Activated naive CD4-positive, alpha-beta T cell treated with anti-CD3 and anti-CD28 coated beads for 36 hours (primary cell): ENCODE results near the gene GNG8. TPM values are rescaled to one million over a fixed set of nuclear protein-coding genes. Genes with fewer than 3 reads are reported as not detected.

ENCODE experiments used
- CTCF ChIA-PET: fragments of 350-600 bp; sonication (Branson Sonifier 250); formaldehyde crosslinking; loops from one replicate; lab custom pipeline; 2021; ENCODE audit warnings: antibody characterized with exemption; lab: Charles Lee
- DNase-seq: peaks from one replicate; pipeline ENCODE4 v3.0.0-alpha.2; 2020
- H3K27ac Mint-ChIP-seq: one replicate; pipeline ENCODE4 v1.8.0; 2021; ENCODE audit warnings: mild to moderate bottlenecking, mixed read lengths
- H3K27me3 Mint-ChIP-seq: one replicate; pipeline ENCODE4 v1.8.0; 2021; ENCODE audit warnings: low read depth, mixed read lengths
- H3K36me3 Mint-ChIP-seq: one replicate; pipeline ENCODE4 v1.8.0; 2021; ENCODE audit warnings: low read depth, mixed read lengths
- H3K4me1 Mint-ChIP-seq: one replicate; pipeline ENCODE4 v1.8.0; 2021; ENCODE audit warnings: low read depth, mixed read lengths
- H3K4me3 Mint-ChIP-seq: one replicate; pipeline ENCODE4 v1.8.0; 2021; ENCODE audit warnings: mild to moderate bottlenecking, moderate library complexity, mixed read lengths
- H3K9me3 Mint-ChIP-seq: one replicate; pipeline ENCODE4 v1.8.0; 2021; ENCODE audit warnings: mixed read lengths
- intact Hi-C: fragments of 100-400 bp; cut with micrococcal nuclease; formaldehyde crosslinking; loops from one replicate; pipeline ENCODE4 v1.15.1; 2023
- total RNA-seq, 2 experiments: library from RNA; stranded (reverse); gene quantifications; one replicate each; pipeline ENCODE4 v1.2.3, GENCODE V29; 2021

GNG8 gene
- total RNA-seq, 2 experiments from 2014 or later: 7.1 to 8.1 TPM

- H3K4me3 Mint-ChIP-seq: no peak overlapping the region
- CTCF ChIA-PET: interaction anchor here (0.6 to 10.9 kb wide), 19 partner anchors 8 to 1539 kb away, joined by 3 to 178 read pairs (median 4); partner anchors contain the start of genes CALM3, DACT3, GNG8 and PTGIR
These were observed 21.8 kb downstream of the GNG8 start for GRCh38 chr19:46614114-46614722.

GRCh38 chr19:46613525-46613924 is 22.5 kb downstream of the GNG8 start:
- no peak for DNase-seq
- CTCF ChIA-PET: interaction anchor here (0.7 to 10.9 kb wide), 12 partner anchors 9 to 117 kb away, joined by 3 to 178 read pairs (median 8); partner anchors contain the start of genes CALM3, DACT3 and PTGIR
- Mint-ChIP-seq H3K4me3 (no peak overlapping the region), H3K27me3 (no peaks in the 10 kb centered on the region), H3K27ac (peak overlapping the region; percentile 67), H3K9me3 (no peaks in the 10 kb centered on the region), H3K36me3 (peaks cover 27% of the 10 kb centered on the region), H3K4me1 (peaks cover 73% of the 10 kb centered on the region)
- intact Hi-C loops: loop anchor here (2.0 kb wide), 1 partner anchor 91 kb away; no protein-coding TSS in a partner anchor

More at GRCh38 chr19:46614114-46614722, 21.8 kb downstream of the GNG8 start:
- Mint-ChIP-seq H3K36me3 (peaks cover 20% of the 10 kb centered on the region), H3K4me1 (peaks cover 75% of the 10 kb centered on the region), H3K27ac (peak overlapping the region; percentile 67), H3K9me3 (no peaks in the 10 kb centered on the region), H3K27me3 (no peaks in the 10 kb centered on the region)
- intact Hi-C loops: loop anchor here (1.0 kb wide), 2 partner anchors 48 to 100 kb away; no protein-coding TSS in a partner anchor
- peak; percentile 93 for DNase-seq

- intact Hi-C loops: loop anchor here (1.0 to 2.0 kb wide), 2 partner anchors 11 to 89 kb away; no protein-coding TSS in a partner anchor
- CTCF ChIA-PET: interaction anchor here (0.6 to 10.9 kb wide), 11 partner anchors 9 to 140 kb away, joined by 3 to 178 read pairs (median 6); partner anchors contain the start of genes DACT3 and PTGIR
- Mint-ChIP-seq H3K9me3 (no peaks in the 10 kb centered on the region), H3K27ac (peak overlapping the region; percentile 80), H3K4me1 (peaks cover 68% of the 10 kb centered on the region), H3K27me3 (no peaks in the 10 kb centered on the region), H3K36me3 (peaks cover 40% of the 10 kb centered on the region), H3K4me3 (peak overlapping the region; percentile 40)
- no peak for DNase-seq
These were observed 24.2 kb downstream of the GNG8 start for GRCh38 chr19:46611776-46612175.

- peaks cover 65% of the 10 kb centered on the region for H3K4me1 Mint-ChIP-seq
- no peaks in the 10 kb centered on the region for H3K9me3 Mint-ChIP-seq
- CTCF ChIA-PET: interaction anchor here (0.6 to 10.9 kb wide), 8 partner anchors 9 to 140 kb away, joined by 3 to 178 read pairs (median 5); partner anchors contain the start of gene DACT3
- intact Hi-C loops: no loop called here
- DNase-seq: peak; percentile 61
- H3K36me3 Mint-ChIP-seq: peaks cover 46% of the 10 kb centered on the region
- peak overlapping the region; percentile 7 for H3K4me3 Mint-ChIP-seq
- peak overlapping the region; percentile 80 for H3K27ac Mint-ChIP-seq
- H3K27me3 Mint-ChIP-seq: no peaks in the 10 kb centered on the region
These were observed 24.9 kb downstream of the GNG8 start for GRCh38 chr19:46610851-46611770.

- H3K4me3 Mint-ChIP-seq: no peak overlapping the region
- CTCF ChIA-PET: interaction anchor here (1.3 to 10.9 kb wide), 3 partner anchors 51 to 141 kb away, joined by 3 to 178 read pairs (median 3); partner anchors contain the start of gene DACT3
- H3K36me3 Mint-ChIP-seq: peaks cover 46% of the 10 kb centered on the region
- H3K4me1 Mint-ChIP-seq: peaks cover 63% of the 10 kb centered on the region
- no peak for DNase-seq
- H3K27ac Mint-ChIP-seq: peak overlapping the region; percentile 80
- no peaks in the 10 kb centered on the region for H3K27me3 Mint-ChIP-seq
- no peaks in the 10 kb centered on the region for H3K9me3 Mint-ChIP-seq
- intact Hi-C loops: no loop called here
These were observed 25.6 kb downstream of the GNG8 start for GRCh38 chr19:46610413-46610775.

GRCh38 chr19:46609511-46610412 is 26.2 kb downstream of the GNG8 start:
- H3K4me3 Mint-ChIP-seq: no peak overlapping the region
- H3K27me3 Mint-ChIP-seq: no peaks in the 10 kb centered on the region
- no peak for DNase-seq
- H3K4me1 Mint-ChIP-seq: peaks cover 63% of the 10 kb centered on the region
- CTCF ChIA-PET: interaction anchor here (10.9 kb wide), 1 partner anchor 52 kb away, joined by 178 read pairs; the partner anchor contains the start of gene DACT3
- peaks cover 46% of the 10 kb centered on the region for H3K36me3 Mint-ChIP-seq
- H3K9me3 Mint-ChIP-seq: no peaks in the 10 kb centered on the region
- no peak overlapping the region for H3K27ac Mint-ChIP-seq
- intact Hi-C loops: no loop called here

- H3K27ac Mint-ChIP-seq: peak overlapping the region; percentile 53
- H3K36me3 Mint-ChIP-seq: peaks cover 46% of the 10 kb centered on the region
- DNase-seq: no peak
- H3K4me1 Mint-ChIP-seq: peaks cover 62% of the 10 kb centered on the region
- no peaks in the 10 kb centered on the region for H3K27me3 Mint-ChIP-seq
- H3K4me3 Mint-ChIP-seq: no peak overlapping the region
- CTCF ChIA-PET: no interaction called here
- intact Hi-C loops: no loop called here
- H3K9me3 Mint-ChIP-seq: no peaks in the 10 kb centered on the region
These were observed 27.2 kb downstream of the GNG8 start for GRCh38 chr19:46608581-46609345.

GRCh38 chr19:46608178-46608577 is 27.8 kb downstream of the GNG8 start:
- peaks cover 67% of the 10 kb centered on the region for H3K4me1 Mint-ChIP-seq
- CTCF ChIA-PET: interaction anchor here (2.4 kb wide), 1 partner anchor 8 kb away, joined by 12 read pairs; no protein-coding TSS in a partner anchor
- DNase-seq: no peak
- H3K27ac Mint-ChIP-seq: no peak overlapping the region
- peaks cover 50% of the 10 kb centered on the region for H3K36me3 Mint-ChIP-seq
- H3K27me3 Mint-ChIP-seq: no peaks in the 10 kb centered on the region
- H3K9me3 Mint-ChIP-seq: no peaks in the 10 kb centered on the region
- no peak overlapping the region for H3K4me3 Mint-ChIP-seq
- intact Hi-C loops: no loop called here

GRCh38 chr19:46607448-46607841 is 28.6 kb downstream of the GNG8 start:
- no peak for DNase-seq
- CTCF ChIA-PET: interaction anchor here (1.0 to 2.4 kb wide), 4 partner anchors 9 to 121 kb away, joined by 3 to 12 read pairs (median 6); partner anchors contain the start of gene DACT3
- Mint-ChIP-seq H3K27me3 (no peaks in the 10 kb centered on the region), H3K4me3 (no peak overlapping the region), H3K36me3 (peaks cover 52% of the 10 kb centered on the region), H3K9me3 (no peaks in the 10 kb centered on the region), H3K4me1 (peaks cover 69% of the 10 kb centered on the region), H3K27ac (peak overlapping the region; percentile 11)
- intact Hi-C loops: no loop called here

- Mint-ChIP-seq H3K36me3 (peaks cover 56% of the 10 kb centered on the region), H3K27me3 (no peaks in the 10 kb centered on the region), H3K4me3 (no peak overlapping the region), H3K4me1 (peaks cover 68% of the 10 kb centered on the region), H3K9me3 (no peaks in the 10 kb centered on the region), H3K27ac (no peak overlapping the region)
- CTCF ChIA-PET: interaction anchor here (0.7 to 2.4 kb wide), 6 partner anchors 10 to 122 kb away, joined by 3 to 12 read pairs (median 3); partner anchors contain the start of gene DACT3
- intact Hi-C loops: no loop called here
- no peak for DNase-seq
These were observed 29.1 kb downstream of the GNG8 start for GRCh38 chr19:46606681-46607447.
